Heart left ventricle (tissue), 16 donors: Measurements from ENCODE around the gene SMARCA2. TPM values are rescaled to one million over a fixed set of nuclear protein-coding genes. Genes with fewer than 3 reads are reported as not detected.

Experiments used
- ATAC-seq, 4 donors: fragments of 200-7000 bp; cut with Tn5 transposase; one replicate each; pipeline ENCODE4 v1.9.1; 2020 to 2022; ENCODE audit warnings: moderate library complexity in 4 of 4, mild to moderate bottlenecking in 3 of 4, moderate number of reproducible peaks in 1 of 4
- DNase-seq, 5 donors: peaks; one replicate each; pipeline ENCODE4 v3.0.0-alpha.2; 2020
- H3K27ac ChIP-seq, 12 donors: fragments of 200-600 bp; sonication (generic) in 4 of 12; one replicate each; pipeline versions ENCODE4 v1.5.0 to v1.8.0; 2016 to 2022; ENCODE audit warnings: mild to moderate bottlenecking in 2 of 12
- H3K27me3 ChIP-seq, 9 donors: fragments of 200-600 bp; sonication (generic) in 2 of 9; one replicate each; pipeline versions ENCODE4 v1.5.1 to v1.8.0; 2016 to 2022; ENCODE audit warnings: mild to moderate bottlenecking in 3 of 9
- H3K36me3 ChIP-seq, 9 donors: fragments of 200-600 bp; sonication (generic) in 2 of 9; one replicate each; pipeline versions ENCODE4 v1.5.0 to v1.8.0; 2018 to 2022; ENCODE audit warnings: mild to moderate bottlenecking in 2 of 9
- H3K4me1 ChIP-seq, 12 donors: fragments of 200-600 bp; sonication (generic) in 4 of 12; one replicate each; pipeline versions ENCODE4 v1.5.0 to v1.8.0; 2016 to 2022; ENCODE audit warnings: mild to moderate bottlenecking in 3 of 12
- H3K4me3 ChIP-seq, 12 donors: fragments of 200-600 bp; sonication (generic) in 4 of 12; one replicate each; pipeline versions ENCODE4 v1.5.0 to v1.8.0; 2017 to 2022; ENCODE audit warnings: mild to moderate bottlenecking in 9 of 12, moderate library complexity in 4 of 12
- H3K9me3 ChIP-seq, 12 donors: fragments of 200-600 bp; sonication (generic) in 4 of 12; one replicate each; pipeline versions ENCODE4 v1.5.0 to v1.8.0; 2016 to 2022; ENCODE audit warnings: mild to moderate bottlenecking in 1 of 12
- CTCF ChIP-seq, 12 donors: fragments of 200-600 bp; sonication (generic) in 4 of 12; IDR thresholded peaks; one replicate each; pipeline versions ENCODE4 v1.5.0 to v1.8.0; 2018 to 2022; ENCODE audit warnings: antibody characterized with exemption in 12 of 12, mild to moderate bottlenecking in 5 of 12
- POLR2A ChIP-seq, 2 donors: fragments of 450-650 bp; IDR thresholded peaks; one replicate each; pipeline ENCODE4 v1.6.1; 2017; ENCODE audit warnings: antibody characterized with exemption in 2 of 2, mild to moderate bottlenecking in 2 of 2, moderate library complexity in 2 of 2
- whole genome bisulfite sequencing, 4 donors: extraction: QIAGEN DNeasy Blood & Tissue Kit in 2 of 4; methylation state at CpG; one replicate each; pipeline versions ENCODE4 v1.1.5 to v1.1.7; 2013 to 2018; 5-methylcytosine and 5-hydroxymethylcytosine counted together
- intact Hi-C, 10 donors: fragments of 100-400 bp; cut with DNase I; formaldehyde crosslinking; loops; one replicate each; pipeline versions ENCODE4 v1.11.1 to v1.14.2; 2022
- polyA plus RNA-seq, 2 donors: library from polyadenylated mRNA; stranded (reverse); fragments of 200-250 nt; gene quantifications; one replicate each; pipeline ENCODE4 v1.2.3, GENCODE V29; 2013
- total RNA-seq, 9 donors: library from RNA; depleted of rRNA in 2 of 9; stranded (reverse); fragments of >200 nt in 2 of 9; fragmentation: NEBNext Ultra II Directional in 3 of 9; extraction: Animal tissue kit (Norgen Biotek cat#: 25700) in 3 of 9; gene quantifications; one replicate each; pipeline versions ENCODE4 v1.1.0 to v1.2.4, GENCODE V29; 2016 to 2023
- donor health status: ischemic (EF 13 %, LVEDD 7.1; RV severe dilation, severe dysfunction).
- donor health status: healthy with polysubstance abuse.
- donor health status: DM: no; HTN: yes; CAD: no.
- donor health status: DM: no; HTN: no; CAD: no.
- donor health status: ischemic (EF 25% LVEDD 6.9; RV normal size, moderate dysfunction).
- donor health status: ischemic (EF 25% LVEDD 5.7; RV mildly dilated, moderate dysfunction).
- donor health status: healthy.
- donor health status: DM: yes; HTN: yes; CAD: no.
- donor health status: ischemic (EF 35%, LVEDD 5.7; RV mildly dilated, moderate dysfunction).
- donor health status: nonischemic (EF 11% LVEDD 7.7; RV severe dilation, severe dysfunction).
- donor health status: DM: yes; HTN: yes; CAD: no.
- donor health status: PGD.
- donor health status: ischemic (EF 29% LVEDD 5.4; RV normal size, mild dysfunction).
- donor health status: nonischemic (EF 23%, LVEDD 6.1; RV moderate dilation, normal function).

SMARCA2 gene
- total and polyA plus RNA-seq, 11 donors: 29.3 to 149 (median 103) TPM

- ATAC-seq (peak in 2 of 4 donors; percentile 50 to 72), DNase-seq (no peak)
- intact Hi-C loops: loop anchor here in 2 of 10 donors (5.0 kb wide), 3 partner anchors 51 to 711 kb away; no protein-coding TSS in a partner anchor
- Histone ChIP-seq H3K27me3 (no peaks in the 10 kb centered on the region), H3K4me3 (peak overlapping the region in 9 of 12 donors; percentile 8 to 36 (median 25)), H3K4me1 (peaks cover 2 to 75% (median 56%) of the 10 kb centered on the region in 12 donors), H3K27ac (peak overlapping the region in 11 of 12 donors; percentile 48 to 85 (median 60)), H3K9me3 (no peaks in the 10 kb centered on the region), H3K36me3 (peaks cover 0 to 52% (median 32%) of the 10 kb centered on the region in 9 donors)
- WGBS, 4 donors: 15 to 27% (median 21%) methylated on average over 2 of the region's 2 CpGs
- TF ChIP-seq POLR2A (IDR thresholded peaks at IDR 0.05) (no peak), CTCF (IDR thresholded peaks at IDR 0.05) (no peak)
These were observed 110.8 kb downstream of the SMARCA2 start for GRCh38 chr9:2125906-2126305.

DNA sequence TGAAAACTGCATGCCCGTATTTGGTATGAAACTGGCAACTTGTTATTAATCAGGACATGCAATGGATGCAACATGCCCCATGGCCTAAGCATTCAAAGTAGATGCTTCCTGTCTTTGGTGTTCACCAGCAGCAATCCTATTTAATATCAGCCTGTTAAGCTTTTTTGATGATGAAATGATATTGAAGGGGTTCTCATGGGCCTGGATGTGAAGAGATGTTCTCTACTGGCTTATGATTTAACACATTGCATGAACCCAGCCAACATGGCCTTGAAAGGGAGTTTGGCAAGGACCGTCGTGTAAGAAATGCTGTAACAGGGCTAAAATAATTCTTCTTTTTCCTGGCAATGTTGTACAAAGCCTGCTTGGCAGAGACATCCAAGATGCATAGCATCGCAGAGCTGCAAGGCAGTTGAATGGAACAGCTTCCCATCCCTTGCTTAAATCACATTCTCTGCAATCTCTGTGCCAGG lies 111.2 kb downstream of the SMARCA2 start:
- no peaks in the 10 kb centered on the region for H3K9me3 ChIP-seq
- peak overlapping the region in 9 of 12 donors; percentile 8 to 36 (median 25) for H3K4me3 ChIP-seq
- ATAC-seq: peak in 3 of 4 donors; percentile 12 to 33 (median 16)
- WGBS, 4 donors: 17 to 40% (median 21%) methylated on average over 4 of the region's 4 CpGs
- peak overlapping the region in 11 of 12 donors; percentile 7 to 85 (median 57) for H3K27ac ChIP-seq
- no peak for DNase-seq
- no peak for TF ChIP-seq CTCF (IDR thresholded peaks at IDR 0.05)
- TF ChIP-seq POLR2A (IDR thresholded peaks at IDR 0.05): no peak
- peaks cover 0 to 48% (median 31%) of the 10 kb centered on the region in 9 donors for H3K36me3 ChIP-seq
- H3K4me1 ChIP-seq: peaks cover 0 to 71% (median 54%) of the 10 kb centered on the region in 12 donors
- intact Hi-C loops: loop anchor here in 2 of 10 donors (5.0 kb wide), 3 partner anchors 51 to 711 kb away; no protein-coding TSS in a partner anchor
- H3K27me3 ChIP-seq: no peaks in the 10 kb centered on the region

DNA sequence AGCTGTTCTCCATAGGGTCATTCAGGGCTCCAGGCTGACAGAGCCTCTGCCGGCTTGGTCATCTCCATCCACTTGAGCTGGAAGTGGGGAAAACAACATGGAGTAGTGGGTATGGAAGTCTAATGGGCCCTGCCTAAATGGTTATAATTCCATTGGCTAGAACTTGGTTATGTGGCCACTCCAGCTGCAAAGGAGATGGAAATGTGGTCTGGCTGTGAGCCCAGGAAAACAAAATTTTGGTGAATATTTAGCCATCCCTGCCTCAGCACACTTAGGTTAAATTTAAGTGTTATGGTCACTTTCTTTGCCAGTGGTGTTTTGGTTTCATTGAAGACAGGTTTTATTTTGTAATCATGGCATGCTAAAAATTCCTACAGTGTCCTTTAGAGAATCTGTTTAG lies 112.3 kb downstream of the SMARCA2 start:
- H3K4me3 ChIP-seq: no peak overlapping the region
- peak in 1 of 4 donors; percentile 8 for ATAC-seq
- H3K9me3 ChIP-seq: no peaks in the 10 kb centered on the region
- TF ChIP-seq CTCF (IDR thresholded peaks at IDR 0.05): no peak
- TF ChIP-seq POLR2A (IDR thresholded peaks at IDR 0.05): no peak
- no peaks in the 10 kb centered on the region for H3K27me3 ChIP-seq
- H3K27ac ChIP-seq: peak overlapping the region in 8 of 12 donors; percentile 49 to 85 (median 62)
- no peak for DNase-seq
- peaks cover 0 to 71% (median 57%) of the 10 kb centered on the region in 12 donors for H3K4me1 ChIP-seq
- H3K36me3 ChIP-seq: peaks cover 0 to 38% (median 25%) of the 10 kb centered on the region in 9 donors
- intact Hi-C loops: loop anchor here in 2 of 10 donors (5.0 kb wide), 3 partner anchors 50 to 710 kb away; no protein-coding TSS in a partner anchor
- WGBS, 4 donors: 64 to 69% (median 69%) methylated on average over 1 of the region's 1 CpG

DNA sequence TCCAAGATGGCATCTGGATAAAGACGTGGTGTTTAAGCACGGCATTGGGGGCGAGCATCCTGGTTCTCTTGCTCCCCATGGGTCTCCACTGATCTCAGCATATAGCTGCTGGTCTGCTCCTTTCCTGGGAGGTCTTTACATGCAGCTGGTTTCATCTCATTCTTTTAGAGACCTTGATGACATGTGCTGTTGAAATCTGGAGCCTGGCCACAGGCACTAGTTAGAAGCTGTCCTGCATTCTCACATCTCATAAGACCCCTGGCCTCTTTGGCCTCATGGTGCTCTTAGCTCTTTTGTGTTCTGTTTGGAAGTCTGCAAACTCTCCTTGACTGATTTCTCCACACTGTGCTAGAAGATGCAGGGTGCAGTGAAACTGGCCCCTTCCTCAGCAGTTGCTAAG lies 113.0 kb downstream of the SMARCA2 start:
- 53 to 89% (median 71%) methylated on average over 3 of the region's 3 CpGs for WGBS, 4 donors
- TF ChIP-seq CTCF (IDR thresholded peaks at IDR 0.05): no peak
- no peak for TF ChIP-seq POLR2A (IDR thresholded peaks at IDR 0.05)
- Histone ChIP-seq H3K27ac (peak overlapping the region in 2 of 12 donors; percentile 67 to 85), H3K9me3 (no peaks in the 10 kb centered on the region), H3K36me3 (peaks cover 0 to 32% (median 18%) of the 10 kb centered on the region in 9 donors), H3K4me1 (peaks cover 0 to 77% (median 61%) of the 10 kb centered on the region in 12 donors), H3K27me3 (no peaks in the 10 kb centered on the region), H3K4me3 (no peak overlapping the region)
- ATAC-seq (peak in 1 of 4 donors; percentile 4), DNase-seq (no peak)
- intact Hi-C loops: loop anchor here in 2 of 10 donors (5.0 kb wide), 3 partner anchors 49 to 709 kb away; no protein-coding TSS in a partner anchor
